HEK293T (cell line): ENCODE measurements around the gene UBE2Z.
"Not testable (repeated sequence)": the region's sequence is repeated elsewhere in the genome, so short reads cannot be mapped to it uniquely, and the experiment has no call there.

Experiments
- CTCF ChIA-PET: fragments of 350-600 bp; formaldehyde crosslinking; extraction: SDS; loops from one replicate; lab custom pipeline; 2021; ENCODE audit warnings: antibody characterized with exemption, inconsistent platforms; lab: Yijun Ruan, JAX
- POLR2A ChIA-PET: fragments of 350-600 bp; formaldehyde crosslinking; extraction: SDS; loops from one replicate; lab custom pipeline; 2020; ENCODE audit warnings: antibody characterized with exemption, inconsistent platforms; lab: Yijun Ruan, JAX
- DNase-seq: peaks from one replicate; pipeline ENCODE4 v3.0.0; 2012; ENCODE audit warnings: mixed read lengths; ENCODE audit errors: extremely low spot score
- ARNT ChIP-seq: fragments of 450-650 bp; IDR thresholded peaks from 2 replicates; pipeline ENCODE4 v1.6.1; 2017; ENCODE audit warnings: mild to moderate bottlenecking
- BHLHE40 ChIP-seq: fragments of 450-650 bp; IDR thresholded peaks from 2 replicates; pipeline ENCODE4 v1.6.1; 2016; ENCODE audit warnings: mild to moderate bottlenecking, moderate library complexity, borderline replicate concordance
- ELF4 ChIP-seq: fragments of 450-650 bp; IDR thresholded peaks from 2 replicates; pipeline ENCODE4 v1.6.1; 2017; ENCODE audit warnings: antibody characterized with exemption
- FOXK2 ChIP-seq: fragments of 450-650 bp; IDR thresholded peaks from 2 replicates; pipeline ENCODE4 v1.6.1; 2016; ENCODE audit warnings: mild to moderate bottlenecking
- FOXM1 ChIP-seq: fragments of 450-650 bp; IDR thresholded peaks from 2 replicates; pipeline ENCODE4 v1.6.1; 2017; ENCODE audit warnings: mild to moderate bottlenecking, borderline replicate concordance
- HDGF ChIP-seq: fragments of 450-650 bp; IDR thresholded peaks from 2 replicates; pipeline ENCODE4 v1.6.1; 2017; ENCODE audit warnings: antibody characterized with exemption, borderline replicate concordance
- L3MBTL2 ChIP-seq: fragments of 450-650 bp; conservative IDR thresholded peaks from 2 replicates; pipeline ENCODE4 v1.6.1; 2016; ENCODE audit warnings: mild to moderate bottlenecking
- LEF1 ChIP-seq: fragments of 450-650 bp; IDR thresholded peaks from 2 replicates; pipeline ENCODE4 v1.6.1; 2017; ENCODE audit warnings: mild to moderate bottlenecking, borderline replicate concordance
- NFRKB ChIP-seq: fragments of 450-650 bp; IDR thresholded peaks from 2 replicates; pipeline ENCODE4 v1.6.1; 2016; ENCODE audit warnings: mild to moderate bottlenecking, moderate library complexity
- SP1 ChIP-seq: fragments of 450-650 bp; IDR thresholded peaks from 2 replicates; pipeline ENCODE4 v1.6.1; 2017
- SUZ12 ChIP-seq: fragments of 450-650 bp; IDR thresholded peaks from 2 replicates; pipeline ENCODE4 v1.6.1; 2016; ENCODE audit warnings: mild to moderate bottlenecking
- TARDBP ChIP-seq: fragments of 450-650 bp; IDR thresholded peaks from 2 replicates; pipeline ENCODE4 v1.6.1; 2016
- TF ChIP-seq, protein P1 (sequence below): fragments of 450-650 bp; IDR thresholded peaks from 2 replicates; pipeline ENCODE4 v1.6.1; 2016

Gene UBE2Z

GRCh38 chr17:48944515-48945260 is 36.5 kb downstream of the UBE2Z start, which contains the start of gene SNF8:
TSS of gene SNF8 (minus strand) at chr17:48944842. CDS start at chr17:48944734, 108 bp downstream.
- CTCF ChIA-PET: interaction anchor here (1.0 kb wide), 1 partner anchor 9 kb away, joined by 3 read pairs; no protein-coding TSS in a partner anchor
- POLR2A ChIA-PET: interaction anchor here (0.6 to 3.8 kb wide), 26 partner anchors 10 to 877 kb away, joined by 3 to 45 read pairs (median 6); partner anchors contain the start of genes ATP5MC1, IGF2BP1 and UBE2Z
- no peak for TF ChIP-seq BHLHE40
- peak; percentile 82 for TF ChIP-seq ELF4
- TF ChIP-seq SUZ12: no peak
- peak; percentile 99 for TF ChIP-seq L3MBTL2
- no peak for TF ChIP-seq FOXM1
- no peak for TF ChIP-seq TARDBP

GRCh38 chr17:48945261-48945651 is 37.0 kb downstream of the UBE2Z start:
- not testable (repeated sequence) for DNase-seq
- ChIA-PET POLR2A (interaction anchor here (0.6 to 3.8 kb wide), 22 partner anchors 9 to 877 kb away, joined by 3 to 45 read pairs (median 6); partner anchors contain the start of genes ATP5MC1, IGF2BP1 and UBE2Z), CTCF (interaction anchor here (1.0 kb wide), 1 partner anchor 9 kb away, joined by 3 read pairs; no protein-coding TSS in a partner anchor)

More at GRCh38 chr17:48944515-48945260, 36.5 kb downstream of the UBE2Z start, which contains the start of gene SNF8:
- peak; percentile 97 for DNase-seq

- no peak for DNase-seq
- TF ChIP-seq L3MBTL2 (no peak), LEF1 (no peak), BHLHE40 (no peak), SP1 (no peak), ARNT (no peak), FOXM1 (no peak), TARDBP (no peak)
- TF ChIP-seq, protein P1, sequence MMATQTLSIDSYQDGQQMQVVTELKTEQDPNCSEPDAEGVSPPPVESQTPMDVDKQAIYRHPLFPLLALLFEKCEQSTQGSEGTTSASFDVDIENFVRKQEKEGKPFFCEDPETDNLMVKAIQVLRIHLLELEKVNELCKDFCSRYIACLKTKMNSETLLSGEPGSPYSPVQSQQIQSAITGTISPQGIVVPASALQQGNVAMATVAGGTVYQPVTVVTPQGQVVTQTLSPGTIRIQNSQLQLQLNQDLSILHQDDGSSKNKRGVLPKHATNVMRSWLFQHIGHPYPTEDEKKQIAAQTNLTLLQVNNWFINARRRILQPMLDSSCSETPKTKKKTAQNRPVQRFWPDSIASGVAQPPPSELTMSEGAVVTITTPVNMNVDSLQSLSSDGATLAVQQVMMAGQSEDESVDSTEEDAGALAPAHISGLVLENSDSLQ: no peak
- ChIA-PET CTCF (interaction anchor here (0.7 to 3.5 kb wide), 2 partner anchors 80 to 280 kb away, joined by 5 to 22 read pairs; no protein-coding TSS in a partner anchor), POLR2A (no interaction called here)
Measured at GRCh38 chr17:48951572-48951971, 43.4 kb downstream of the UBE2Z start.

DNA sequence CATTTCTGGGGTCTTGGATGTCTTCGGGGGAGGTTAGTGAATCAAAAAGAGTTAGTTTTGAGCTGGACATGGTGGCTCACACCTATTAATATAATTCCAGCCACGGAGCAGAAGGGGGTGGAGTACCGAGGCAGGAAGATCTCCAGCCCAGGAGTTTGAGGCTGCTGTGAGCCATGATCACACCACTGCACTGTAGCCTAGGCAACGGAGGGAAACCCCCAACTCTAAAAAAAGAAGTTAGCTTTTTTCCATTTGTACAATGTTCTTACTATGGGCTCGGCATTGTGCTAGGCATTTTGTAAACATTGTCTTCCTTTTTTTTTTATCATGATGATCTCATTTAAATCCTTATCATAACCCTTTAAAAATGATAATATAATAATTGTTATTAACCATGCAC is 44.7 kb downstream of the UBE2Z start:
- no peak for DNase-seq
- CTCF ChIA-PET: interaction anchor here (3.5 kb wide), 1 partner anchor 79 kb away, joined by 22 read pairs; no protein-coding TSS in a partner anchor
- TF ChIP-seq L3MBTL2: no peak
- no peak for TF ChIP-seq SUZ12
- TF ChIP-seq ARNT: no peak
- TF ChIP-seq, protein P1: no peak
- TF ChIP-seq HDGF: no peak
- TF ChIP-seq TARDBP: no peak
- TF ChIP-seq BHLHE40: no peak
- POLR2A ChIA-PET: interaction anchor here (0.9 to 3.4 kb wide), 2 partner anchors 43 to 269 kb away, joined by 3 to 26 read pairs; partner anchors contain the start of gene IGF2BP1

- DNase-seq: peak; percentile 58
- CTCF ChIA-PET: interaction anchor here (0.6 to 3.5 kb wide), 6 partner anchors 10 to 78 kb away, joined by 3 to 22 read pairs (median 6); partner anchors contain the start of gene SNF8
- POLR2A ChIA-PET: interaction anchor here (0.9 to 3.4 kb wide), 4 partner anchors 9 to 98 kb away, joined by 3 to 26 read pairs (median 9); partner anchors contain the start of genes IGF2BP1 and SNF8
- TF ChIP-seq, protein P1: peak; percentile 71
- TF ChIP-seq SUZ12: no peak
Measured at GRCh38 chr17:48954300-48954755, 46.1 kb downstream of the UBE2Z start.

DNA sequence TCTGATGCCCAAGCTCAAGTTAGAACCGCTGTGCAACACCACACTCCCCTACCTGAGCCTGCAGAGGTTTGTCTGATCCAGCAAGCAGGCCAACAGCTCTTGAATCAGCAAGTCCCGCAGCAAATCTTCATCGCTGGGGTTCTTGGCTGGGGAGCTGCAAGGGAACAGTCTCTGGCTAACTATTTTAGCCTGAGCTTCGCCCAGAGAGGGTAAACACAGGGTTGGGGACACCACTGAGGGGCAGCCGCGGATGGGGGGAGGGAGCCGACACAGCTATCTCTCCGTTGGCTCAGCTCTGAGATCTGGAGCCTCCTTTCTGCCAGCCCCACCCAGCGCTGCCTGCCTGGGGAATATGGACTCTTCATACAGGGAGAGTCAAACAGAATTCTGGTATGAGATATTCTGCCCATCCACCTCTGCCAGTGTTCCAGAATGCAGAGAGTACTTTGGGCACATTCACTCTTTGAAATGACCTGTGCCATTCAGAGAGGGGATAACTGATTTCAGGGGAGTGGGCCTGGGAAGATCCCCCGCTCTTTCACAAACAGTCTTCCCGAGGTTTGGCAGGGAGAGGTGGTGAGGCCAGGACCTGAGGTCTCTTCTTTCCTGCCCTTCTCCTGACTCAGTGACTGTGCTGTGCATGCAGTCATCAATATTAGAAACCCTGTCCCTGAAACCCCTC is 52.8 kb downstream of the UBE2Z start:
- DNase-seq: no peak
- POLR2A ChIA-PET: interaction anchor here (1.1 to 6.0 kb wide), 4 partner anchors 10 to 233 kb away, joined by 4 to 47 read pairs (median 16); partner anchors contain the start of genes IGF2BP1 and SNF8

More for the DNA sequence above, 52.8 kb downstream of the UBE2Z start:
- TF ChIP-seq NFRKB (no peak), ARNT (no peak), HDGF (no peak), TARDBP (no peak), FOXK2 (no peak), ELF4 (no peak)
- CTCF ChIA-PET: interaction anchor here (1.0 to 1.2 kb wide), 2 partner anchors 33 to 72 kb away, joined by 4 to 9 read pairs; no protein-coding TSS in a partner anchor
